Left forelimb (tissue), 1 donor: ENCODE data around the gene YAF2.

Experiments
- DNase-seq: peaks from one replicate; pipeline ENCODE4 v3.0.0-alpha.2; 2018; ENCODE audit warnings: low spot score

YAF2 gene

GRCh38 chr12:42144158-42144407 lies 94.0 kb downstream of the YAF2 start:
- no peak for DNase-seq

- DNase-seq: no peak
These were observed 94.4 kb downstream of the YAF2 start for GRCh38 chr12:42143452-42144157.

DNA sequence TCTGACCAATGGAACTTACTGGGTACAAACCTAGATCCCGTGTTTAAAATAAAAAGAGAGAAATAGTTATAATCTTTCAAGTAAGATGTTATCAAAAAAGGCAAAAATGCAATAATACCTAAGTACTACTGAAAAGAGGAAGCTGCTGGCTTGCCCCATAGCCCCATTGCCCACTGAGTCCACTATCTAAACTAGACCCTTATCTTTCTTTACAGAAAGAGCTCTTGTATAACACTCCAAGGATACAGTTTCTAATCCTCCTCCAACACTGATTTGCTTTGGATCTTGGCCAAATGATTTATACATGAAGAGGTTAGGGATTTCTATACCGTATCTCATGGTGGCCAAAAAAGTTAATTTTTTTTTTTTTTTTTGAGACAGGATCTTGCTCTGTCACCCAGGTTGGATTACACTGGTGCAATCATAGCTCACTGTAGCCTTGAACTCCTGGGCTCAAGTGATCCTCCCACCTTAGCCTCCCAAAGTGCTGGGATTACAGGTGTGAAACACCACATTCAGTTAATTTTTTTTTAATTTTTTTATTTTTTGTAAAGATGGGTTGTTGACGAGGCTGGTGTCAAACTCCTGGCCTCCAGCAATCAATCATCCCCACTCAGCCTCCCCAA lies 96.0 kb downstream of the YAF2 start:
- DNase-seq: no peak

DNA sequence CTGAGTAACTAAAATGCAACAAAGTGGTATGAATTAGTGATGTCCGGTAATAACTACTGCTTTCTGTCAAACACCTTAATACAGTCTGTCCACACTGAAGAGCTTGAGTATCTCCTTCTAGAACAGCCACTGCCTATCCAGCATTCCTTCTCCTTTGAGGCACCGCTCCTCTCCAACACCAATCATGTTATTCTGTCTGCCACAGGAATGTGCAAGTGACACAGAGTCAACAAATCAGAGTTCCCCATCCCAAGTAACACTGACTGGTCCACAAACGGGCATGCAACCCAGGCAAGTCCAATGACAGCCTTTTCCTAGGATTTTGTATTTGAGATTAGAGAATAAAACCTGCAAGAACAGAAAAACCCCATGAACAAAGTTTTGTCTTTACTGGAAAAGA lies 97.1 kb downstream of the YAF2 start:
- no peak for DNase-seq

- DNase-seq: no peak
These were observed 102.7 kb downstream of the YAF2 start for GRCh38 chr12:42135259-42135814.

GRCh38 chr12:42130672-42131402 lies 107.2 kb downstream of the YAF2 start:
- DNase-seq: no peak

GRCh38 chr12:42129595-42130204 lies 108.3 kb downstream of the YAF2 start:
- no peak for DNase-seq

DNA sequence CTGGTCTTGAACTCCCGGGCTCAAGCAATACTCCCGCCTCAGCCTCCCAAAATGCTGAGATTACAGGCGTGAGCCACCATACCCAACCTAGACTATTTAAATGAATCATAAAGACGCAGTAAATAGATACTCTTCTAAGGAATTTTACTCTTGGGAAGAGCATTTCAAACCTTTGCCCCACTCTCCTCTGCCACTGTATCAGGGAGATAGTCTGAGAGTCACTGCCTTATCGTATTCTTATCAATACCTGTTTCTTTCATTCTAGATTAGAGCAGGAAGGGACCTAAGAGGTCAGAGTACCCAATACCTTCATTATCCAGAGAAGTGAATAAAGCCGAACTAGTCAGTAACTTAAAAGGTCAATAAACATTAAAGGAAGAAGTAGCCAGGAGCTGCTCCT lies 109.2 kb downstream of the YAF2 start:
- DNase-seq: no peak

- DNase-seq: no peak
These were observed 109.7 kb downstream of the YAF2 start for GRCh38 chr12:42128327-42128726.

DNA sequence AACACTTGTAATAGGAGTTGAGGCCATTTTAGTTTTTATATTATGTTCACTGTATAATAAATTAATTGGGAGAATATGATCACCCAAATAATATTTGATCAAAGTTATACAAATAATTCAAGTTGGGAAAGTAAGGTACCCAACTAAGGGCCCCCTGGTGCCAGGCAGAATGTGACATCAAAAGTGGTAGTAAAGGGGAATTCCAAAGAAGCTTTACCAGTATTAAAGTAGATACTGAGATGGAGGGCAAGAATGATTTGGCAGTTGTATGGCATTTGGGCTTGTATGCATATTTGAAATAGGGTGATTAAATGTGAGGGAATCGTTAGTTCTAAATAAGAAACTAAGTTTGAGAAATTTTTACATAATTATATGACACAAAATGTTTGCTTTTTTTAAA lies 111.1 kb downstream of the YAF2 start:
- no peak for DNase-seq

GRCh38 chr12:42125388-42125767 lies 112.7 kb downstream of the YAF2 start:
- no peak for DNase-seq

GRCh38 chr12:42124764-42125387 lies 113.2 kb downstream of the YAF2 start:
- no peak for DNase-seq

GRCh38 chr12:42119085-42119633 lies 118.9 kb downstream of the YAF2 start:
- no peak for DNase-seq

- no peak for DNase-seq
These were observed 119.7 kb downstream of the YAF2 start for GRCh38 chr12:42118136-42118879.

DNA sequence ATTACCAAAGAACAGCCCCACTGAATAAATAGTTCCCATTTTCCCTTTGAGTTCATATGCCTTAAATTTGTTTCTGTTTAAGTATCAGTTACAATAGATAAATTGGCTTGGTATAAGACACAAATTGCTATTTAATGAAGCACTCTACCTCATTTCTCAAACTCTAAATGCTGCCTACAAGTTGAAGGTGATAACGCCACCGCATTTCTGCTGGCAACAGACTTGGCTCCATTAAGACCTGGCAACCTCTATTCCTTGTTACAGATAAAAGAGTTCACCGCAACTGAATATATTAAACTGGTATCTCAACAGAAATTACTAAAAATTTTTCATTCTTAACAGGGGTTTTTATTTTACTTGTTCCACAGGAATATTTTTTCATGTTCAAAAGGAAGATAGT lies 129.0 kb downstream of the YAF2 start:
- no peak for DNase-seq
